Measurements from ENCODE around the gene RASA1.

DNA sequence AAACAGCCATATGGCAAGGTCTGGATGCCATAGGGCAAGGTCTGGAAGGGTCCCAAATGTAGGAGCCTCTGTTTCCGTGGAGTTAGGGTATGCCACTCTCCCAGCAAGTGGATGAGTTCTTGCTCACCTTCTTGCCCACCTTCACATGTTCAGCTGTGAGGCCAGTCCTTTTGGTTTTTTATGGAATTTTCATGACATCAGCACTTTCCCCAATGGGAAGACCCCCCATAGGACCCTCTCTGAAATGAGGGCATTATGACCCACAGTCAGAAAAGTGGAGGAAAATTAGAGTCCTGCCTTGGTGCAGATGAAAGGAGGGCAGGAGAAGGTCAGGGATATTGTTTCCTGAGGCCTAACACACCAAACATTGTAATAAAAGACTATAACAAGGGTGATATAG, 53.9 kb downstream of the RASA1 start:
- TF ChIP-seq POLR2A (IDR thresholded peaks at IDR 0.05) (no peak), POLR2AphosphoS5 (IDR thresholded peaks at IDR 0.05) (no peak)
- TF ChIP-seq, protein P1, sequence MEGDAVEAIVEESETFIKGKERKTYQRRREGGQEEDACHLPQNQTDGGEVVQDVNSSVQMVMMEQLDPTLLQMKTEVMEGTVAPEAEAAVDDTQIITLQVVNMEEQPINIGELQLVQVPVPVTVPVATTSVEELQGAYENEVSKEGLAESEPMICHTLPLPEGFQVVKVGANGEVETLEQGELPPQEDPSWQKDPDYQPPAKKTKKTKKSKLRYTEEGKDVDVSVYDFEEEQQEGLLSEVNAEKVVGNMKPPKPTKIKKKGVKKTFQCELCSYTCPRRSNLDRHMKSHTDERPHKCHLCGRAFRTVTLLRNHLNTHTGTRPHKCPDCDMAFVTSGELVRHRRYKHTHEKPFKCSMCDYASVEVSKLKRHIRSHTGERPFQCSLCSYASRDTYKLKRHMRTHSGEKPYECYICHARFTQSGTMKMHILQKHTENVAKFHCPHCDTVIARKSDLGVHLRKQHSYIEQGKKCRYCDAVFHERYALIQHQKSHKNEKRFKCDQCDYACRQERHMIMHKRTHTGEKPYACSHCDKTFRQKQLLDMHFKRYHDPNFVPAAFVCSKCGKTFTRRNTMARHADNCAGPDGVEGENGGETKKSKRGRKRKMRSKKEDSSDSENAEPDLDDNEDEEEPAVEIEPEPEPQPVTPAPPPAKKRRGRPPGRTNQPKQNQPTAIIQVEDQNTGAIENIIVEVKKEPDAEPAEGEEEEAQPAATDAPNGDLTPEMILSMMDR (IDR thresholded peaks at IDR 0.05 in 8 of 11, conservative IDR thresholded peaks at IDR 0.05 in 3 of 11): no peak

Data from spleen (tissue), 7 donors.